ENCODE measurements around the gene DIRAS2. TPM values are rescaled to one million over a fixed set of nuclear protein-coding genes. Genes with fewer than 3 reads are reported as not detected.

The DIRAS2 gene
- total and polyA plus RNA-seq, 2 donors (not counting 3 experiments of a cell fraction or from before 2014, with no cell fraction given), result not detected

DNA sequence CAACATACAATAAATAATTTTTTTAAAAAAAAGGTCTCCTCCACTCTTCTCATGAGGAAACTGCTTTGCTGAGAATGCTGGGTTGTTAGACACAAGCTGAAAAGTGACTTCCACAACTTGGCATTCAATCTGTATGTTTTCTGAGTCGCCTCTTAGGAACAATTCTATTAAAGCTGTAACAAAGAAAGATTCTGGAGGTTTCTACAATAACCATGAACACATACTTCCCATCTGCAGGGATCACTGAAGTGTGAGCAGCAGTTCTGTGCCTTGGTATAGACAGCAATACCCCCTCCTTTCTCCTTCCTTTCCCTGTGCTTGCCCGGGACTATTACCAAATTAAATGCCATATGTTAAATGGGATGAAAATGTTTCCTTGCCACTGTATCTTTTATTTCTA is 1.5 kb downstream of the DIRAS2 start:
- ChIA-PET POLR2A (no interaction called here), CTCF (no interaction called here)
- Histone ChIP-seq H4K20me1 (replicated peaks; ENCODE audit: control insufficient read depth, extremely low read depth, insufficient read depth, low read length) (no peaks in the 10 kb centered on the region), H3K9me3 (replicated peaks; ENCODE audit: control insufficient read depth, insufficient read depth, low read length) (no peaks in the 10 kb centered on the region), H3K36me3 (ENCODE audit: control insufficient read depth in 2 of 2, extremely low read depth in 1 of 2, insufficient read depth in 2 of 2, low read length in 2 of 2) (no peaks in the 10 kb centered on the region), H3K79me2 (ENCODE audit: control insufficient read depth, insufficient read depth, low read length) (no peaks in the 10 kb centered on the region), H3K9ac (replicated peaks; ENCODE audit: extremely low read depth, insufficient read depth, low read length) (no peak overlapping the region), H3K4me3 (replicated peaks in 1 of 3; ENCODE audit: insufficient read depth in 1 of 3, low read depth in 1 of 3, low read length in 3 of 3) (no peak overlapping the region), H3K4me2 (ENCODE audit: insufficient read depth, low read length) (no peak overlapping the region), H3K27me3 (ENCODE audit: control insufficient read depth in 2 of 2, insufficient read depth in 2 of 2, low read length in 2 of 2) (peaks cover 3 to 8% of the 10 kb centered on the region in 2 experiments), H3K9me1 (replicated peaks; ENCODE audit: control insufficient read depth, extremely low read depth, insufficient read depth, low read length) (no peaks in the 10 kb centered on the region), H3K27ac (ENCODE audit: insufficient read depth, low read depth, low read length) (no peak overlapping the region), H3K4me1 (ENCODE audit: control insufficient read depth, extremely low read depth, insufficient read depth, low read length) (no peaks in the 10 kb centered on the region), H2AFZ (ENCODE audit: low read depth, low read length) (no peak overlapping the region)
- no peak for FAIRE-seq
- intact Hi-C loops (cut with micrococcal nuclease), result loop anchor here (5.0 to 10.0 kb wide), 2 partner anchors 496 to 1044 kb away; no protein-coding TSS in a partner anchor
- BruUV-seq (replicated peaks), result no TSS peak
- dilution Hi-C loops (cut with MboI; ENCODE audit: extremely low pct_ligation_motif_present, low sequenced_read_pairs), result no loop called here
- DNase-seq (ENCODE audit: low read depth, low spot score), result no peak
- TF ChIP-seq, protein P1, sequence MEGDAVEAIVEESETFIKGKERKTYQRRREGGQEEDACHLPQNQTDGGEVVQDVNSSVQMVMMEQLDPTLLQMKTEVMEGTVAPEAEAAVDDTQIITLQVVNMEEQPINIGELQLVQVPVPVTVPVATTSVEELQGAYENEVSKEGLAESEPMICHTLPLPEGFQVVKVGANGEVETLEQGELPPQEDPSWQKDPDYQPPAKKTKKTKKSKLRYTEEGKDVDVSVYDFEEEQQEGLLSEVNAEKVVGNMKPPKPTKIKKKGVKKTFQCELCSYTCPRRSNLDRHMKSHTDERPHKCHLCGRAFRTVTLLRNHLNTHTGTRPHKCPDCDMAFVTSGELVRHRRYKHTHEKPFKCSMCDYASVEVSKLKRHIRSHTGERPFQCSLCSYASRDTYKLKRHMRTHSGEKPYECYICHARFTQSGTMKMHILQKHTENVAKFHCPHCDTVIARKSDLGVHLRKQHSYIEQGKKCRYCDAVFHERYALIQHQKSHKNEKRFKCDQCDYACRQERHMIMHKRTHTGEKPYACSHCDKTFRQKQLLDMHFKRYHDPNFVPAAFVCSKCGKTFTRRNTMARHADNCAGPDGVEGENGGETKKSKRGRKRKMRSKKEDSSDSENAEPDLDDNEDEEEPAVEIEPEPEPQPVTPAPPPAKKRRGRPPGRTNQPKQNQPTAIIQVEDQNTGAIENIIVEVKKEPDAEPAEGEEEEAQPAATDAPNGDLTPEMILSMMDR (IDR thresholded peaks at IDR 0.05; ENCODE audit: extremely low read depth in 1 of 2, insufficient read depth in 1 of 2, low read depth in 1 of 2, low read length in 2 of 2), result no peak
- TF ChIP-seq POLR2A (IDR thresholded peaks at IDR 0.05; ENCODE audit: low read depth, low read length) (no peak), EZH2 (IDR thresholded peaks at IDR 0.05; ENCODE audit: borderline replicate concordance, low read depth, low read length, severe bottlenecking) (no peak)
- TF ChIP-seq, protein P2, sequence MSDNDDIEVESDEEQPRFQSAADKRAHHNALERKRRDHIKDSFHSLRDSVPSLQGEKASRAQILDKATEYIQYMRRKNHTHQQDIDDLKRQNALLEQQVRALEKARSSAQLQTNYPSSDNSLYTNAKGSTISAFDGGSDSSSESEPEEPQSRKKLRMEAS (IDR thresholded peaks at IDR 0.05; ENCODE audit: insufficient read depth, insufficient read length), result no peak

DNA sequence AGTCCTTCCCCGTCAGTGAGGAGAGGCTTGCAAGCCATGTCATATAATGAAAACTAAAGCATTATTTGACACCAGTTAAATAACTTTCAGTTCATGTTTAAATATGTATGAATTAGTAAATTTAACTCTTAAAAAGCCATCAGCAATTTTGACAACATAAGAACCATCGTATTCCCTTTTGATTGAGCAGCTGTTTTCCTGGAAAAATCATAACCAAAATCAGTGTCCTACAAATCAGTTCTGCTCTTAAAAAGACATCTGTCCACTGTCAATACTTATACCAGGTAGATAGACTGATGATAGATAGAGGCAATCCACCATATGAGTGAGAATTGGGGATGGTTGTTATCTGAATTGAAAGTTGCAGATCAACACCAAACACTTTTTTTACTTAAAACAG is 2.3 kb downstream of the DIRAS2 start:
- no peaks in the 10 kb centered on the region for H3K9me3 ChIP-seq (replicated peaks; ENCODE audit: control insufficient read depth, insufficient read depth, low read length)
- DNase-seq (ENCODE audit: low read depth, low spot score) (no peak), FAIRE-seq (no peak)
- TF ChIP-seq, protein P2 (IDR thresholded peaks at IDR 0.05; ENCODE audit: insufficient read depth, insufficient read length), result no peak
- TF ChIP-seq FOS (IDR thresholded peaks at IDR 0.05; ENCODE audit: borderline replicate concordance, insufficient read depth, low read length) (no peak), EZH2 (IDR thresholded peaks at IDR 0.05; ENCODE audit: borderline replicate concordance, low read depth, low read length, severe bottlenecking) (no peak), POLR2AphosphoS5 (IDR thresholded peaks at IDR 0.05; ENCODE audit: insufficient read depth, low read depth, low read length) (no peak), JUN (IDR thresholded peaks at IDR 0.05; ENCODE audit: borderline replicate concordance, insufficient read depth, insufficient read length, low read depth) (no peak), MYC (IDR thresholded peaks at IDR 0.05; ENCODE audit: low read depth, low read length) (no peak), GATA2 (IDR thresholded peaks at IDR 0.05; ENCODE audit: insufficient read depth, insufficient read length, low read depth, low read length) (no peak), POLR2A (IDR thresholded peaks at IDR 0.05; ENCODE audit: low read depth, low read length) (no peak)
- TF ChIP-seq, protein P1 (IDR thresholded peaks at IDR 0.05; ENCODE audit: extremely low read depth in 1 of 2, insufficient read depth in 1 of 2, low read depth in 1 of 2, low read length in 2 of 2), result no peak
- H3K4me1 ChIP-seq (ENCODE audit: control insufficient read depth, extremely low read depth, insufficient read depth, low read length), result no peaks in the 10 kb centered on the region
- H3K9me1 ChIP-seq (replicated peaks; ENCODE audit: control insufficient read depth, extremely low read depth, insufficient read depth, low read length), result no peaks in the 10 kb centered on the region
- intact Hi-C loops (cut with micrococcal nuclease), result loop anchor here (5.0 to 10.0 kb wide), 2 partner anchors 496 to 1043 kb away; no protein-coding TSS in a partner anchor
- H3K4me3 ChIP-seq (replicated peaks in 1 of 3; ENCODE audit: insufficient read depth in 1 of 3, low read depth in 1 of 3, low read length in 3 of 3), result no peak overlapping the region
- peaks cover 3 to 8% of the 10 kb centered on the region in 2 experiments for H3K27me3 ChIP-seq (ENCODE audit: control insufficient read depth in 2 of 2, insufficient read depth in 2 of 2, low read length in 2 of 2)
- no peaks in the 10 kb centered on the region for H4K20me1 ChIP-seq (replicated peaks; ENCODE audit: control insufficient read depth, extremely low read depth, insufficient read depth, low read length)
- H3K36me3 ChIP-seq (ENCODE audit: control insufficient read depth in 2 of 2, extremely low read depth in 1 of 2, insufficient read depth in 2 of 2, low read length in 2 of 2), result no peaks in the 10 kb centered on the region
- no peak overlapping the region for H3K27ac ChIP-seq (ENCODE audit: insufficient read depth, low read depth, low read length)
- no peaks in the 10 kb centered on the region for H3K79me2 ChIP-seq (ENCODE audit: control insufficient read depth, insufficient read depth, low read length)
- CTCF ChIA-PET, result no interaction called here
- BruUV-seq (replicated peaks), result no TSS peak
- H3K4me2 ChIP-seq (ENCODE audit: insufficient read depth, low read length), result no peak overlapping the region
- dilution Hi-C loops (cut with MboI; ENCODE audit: extremely low pct_ligation_motif_present, low sequenced_read_pairs), result no loop called here
- no peak overlapping the region for H2AFZ ChIP-seq (ENCODE audit: low read depth, low read length)
- POLR2A ChIA-PET, result no interaction called here
- no peak overlapping the region for H3K9ac ChIP-seq (replicated peaks; ENCODE audit: extremely low read depth, insufficient read depth, low read length)
